ENCODE data around the gene CERS3.

DNA sequence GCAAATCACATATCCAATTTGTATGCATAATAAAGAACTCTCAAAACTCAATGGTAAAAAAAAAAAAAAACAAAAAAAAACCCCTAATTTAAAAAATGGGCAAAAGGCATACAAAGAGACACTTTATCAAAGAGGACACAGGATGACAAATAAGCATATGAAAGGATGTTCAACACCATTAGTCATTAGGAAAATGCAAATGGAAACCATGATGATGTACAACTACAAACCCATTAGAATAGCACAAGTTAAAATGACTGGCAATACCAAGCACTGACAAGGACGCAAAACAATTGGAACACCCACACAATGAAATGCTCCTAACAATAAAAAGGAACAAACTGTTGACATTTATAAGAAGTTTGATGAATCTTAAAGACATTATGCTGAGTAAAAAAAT, 123.6 kb downstream of the CERS3 start:
- TF ChIP-seq EZH2phosphoT487 (IDR thresholded peaks at IDR 0.05; ENCODE audit: insufficient read depth, low read depth) (no peak), EZH2 (IDR thresholded peaks at IDR 0.05; ENCODE audit: insufficient read depth, poor library complexity, severe bottlenecking) (no peak)
